IMR-90 (cell line): ENCODE data around the gene BRCA2. TPM values are rescaled to one million over a fixed set of nuclear protein-coding genes. Genes with fewer than 3 reads are reported as not detected.

ENCODE experiments used
- ATAC-seq: fragments of 200-7000 bp; cut with Tn5 transposase; 2 replicates; pipeline ENCODE4 v1.9.1; 2020; ENCODE audit warnings: low read depth, mild to moderate bottlenecking, moderate library complexity
- BruUV-seq: library from RNA; stranded (reverse); fragments of 400-500 nt; replicated peaks from 2 replicates; lab custom pipeline; 2021; lab: Mats Ljungman, UMichigan
- CTCF ChIA-PET: fragments of 300-600 bp; formaldehyde crosslinking; extraction: SDS; loops from one replicate; lab custom pipeline; 2021; ENCODE audit warnings: antibody characterized with exemption; lab: Yijun Ruan, JAX
- POLR2A ChIA-PET: fragments of 300-600 bp; sonication (Branson Sonifier 250); formaldehyde crosslinking; loops from one replicate; lab custom pipeline; 2022; ENCODE audit warnings: antibody characterized with exemption; ENCODE audit not compliant: unreplicated experiment; lab: Charles Lee
- DNase-seq: peaks from one replicate; pipeline ENCODE4 v3.0.0; 2013
- H2AFZ ChIP-seq: replicated peaks from 2 replicates; pipeline ENCODE3; 2013; ENCODE audit warnings: low read length, mild to moderate bottlenecking; ENCODE audit not compliant: poor library complexity
- H2AK5ac ChIP-seq: 2 replicates; pipeline ENCODE4 v1.6.1; 2013; ENCODE audit warnings: low read depth, low read length, inconsistent platforms
- H2AK9ac ChIP-seq: replicated peaks from 2 replicates; pipeline ENCODE3; 2013; ENCODE audit warnings: mild to moderate bottlenecking, low read depth, low read length, moderate library complexity; ENCODE audit not compliant: poor library complexity
- H2BK120ac ChIP-seq: 2 replicates; pipeline ENCODE4 v1.6.1; 2013; ENCODE audit warnings: low read depth, low read length, inconsistent platforms
- H2BK15ac ChIP-seq: 3 replicates; pipeline ENCODE4 v1.6.1; 2013; ENCODE audit warnings: low read depth, low read length, inconsistent platforms
- H2BK20ac ChIP-seq: 2 replicates; pipeline ENCODE4 v1.6.1; 2013; ENCODE audit warnings: low read depth, mild to moderate bottlenecking, inconsistent platforms, low read length, moderate library complexity
- H2BK5ac ChIP-seq: 2 replicates; pipeline ENCODE4 v1.6.1; 2013; ENCODE audit warnings: mild to moderate bottlenecking, low read depth, low read length, inconsistent platforms; ENCODE audit not compliant: poor library complexity, severe bottlenecking
- H3K14ac ChIP-seq: replicated peaks from 2 replicates; pipeline ENCODE4 v1.6.1; 2013; ENCODE audit warnings: low read depth, low read length, inconsistent platforms
- H3K18ac ChIP-seq: 2 replicates; pipeline ENCODE4 v1.6.1; 2013; ENCODE audit warnings: low read depth, low read length, control low read depth
- H3K23ac ChIP-seq: 2 replicates; pipeline ENCODE4 v1.6.1; 2013; ENCODE audit warnings: low read depth, low read length, inconsistent platforms
- H3K27ac ChIP-seq: 2 replicates; pipeline ENCODE4 v1.5.1; 2013; ENCODE audit warnings: mild to moderate bottlenecking, control low read depth, low read length; ENCODE audit not compliant: insufficient read depth
- H3K27me3 ChIP-seq: 2 replicates; pipeline ENCODE4 v1.6.1; 2013; ENCODE audit warnings: low read length; ENCODE audit not compliant: control insufficient read depth, insufficient read depth
- H3K36me3 ChIP-seq: 2 replicates; pipeline ENCODE4 v1.6.1; 2013; ENCODE audit warnings: low read length, mixed read lengths; ENCODE audit not compliant: control insufficient read depth, insufficient read depth
- H3K4ac ChIP-seq: 2 replicates; pipeline ENCODE4 v1.6.1; 2013; ENCODE audit warnings: low read depth, low read length, inconsistent platforms
- H3K4me1 ChIP-seq: 2 replicates; pipeline ENCODE4 v1.6.1; 2013; ENCODE audit warnings: low read length, mixed read lengths; ENCODE audit not compliant: control insufficient read depth, insufficient read depth
- H3K4me2 ChIP-seq: 2 replicates; pipeline ENCODE4 v1.6.1; 2013; ENCODE audit warnings: low read depth, mild to moderate bottlenecking, control low read depth, low read length, moderate library complexity
- H3K4me3 ChIP-seq: 2 replicates; pipeline ENCODE4 v1.5.1; 2013; ENCODE audit warnings: low read depth, mild to moderate bottlenecking, control low read depth, low read length, moderate library complexity; ENCODE audit not compliant: insufficient read depth
- H3K56ac ChIP-seq: 2 replicates; pipeline ENCODE4 v1.6.1; 2013; ENCODE audit warnings: low read length, inconsistent platforms; ENCODE audit not compliant: insufficient read depth; ENCODE audit errors: extremely low read depth
- H3K79me1 ChIP-seq, 2 experiments: 2 replicates each; pipeline ENCODE4 v1.6.1; 2013; ENCODE audit warnings: low read length in 2 of 2, inconsistent platforms in 1 of 2, low read depth in 1 of 2
- H3K9ac ChIP-seq: 2 replicates; pipeline ENCODE4 v1.6.1; 2013; ENCODE audit warnings: low read depth, low read length, control low read depth
- H3K9me1 ChIP-seq: 2 replicates; pipeline ENCODE4 v1.6.1; 2013; ENCODE audit warnings: low read length, inconsistent platforms; ENCODE audit not compliant: insufficient read depth
- H3K9me3 ChIP-seq: 2 replicates; pipeline ENCODE4 v1.6.1; 2013; ENCODE audit warnings: low read length; ENCODE audit not compliant: control insufficient read depth, insufficient read depth
- H4K20me1 ChIP-seq: 2 replicates; pipeline ENCODE4 v1.6.1; 2013; ENCODE audit warnings: low read length, inconsistent platforms; ENCODE audit not compliant: insufficient read depth
- H4K5ac ChIP-seq: 2 replicates; pipeline ENCODE4 v1.6.1; 2013; ENCODE audit warnings: mild to moderate bottlenecking, low read depth, low read length, control low read depth
- H4K8ac ChIP-seq, 2 experiments: 2 replicates each; pipeline ENCODE4 v1.6.1; 2013; ENCODE audit warnings: low read depth in 2 of 2, low read length in 2 of 2, control low read depth in 1 of 2, inconsistent platforms in 1 of 2
- H4K91ac ChIP-seq: 2 replicates; pipeline ENCODE4 v1.6.1; 2013; ENCODE audit warnings: low read depth, low read length, inconsistent platforms; ENCODE audit not compliant: insufficient read depth
- BHLHE40 ChIP-seq: fragments of 150-350 bp; IDR thresholded peaks from 2 replicates; pipeline ENCODE4 v1.6.1; 2016; ENCODE audit warnings: mild to moderate bottlenecking, low read depth, low read length
- CEBPB ChIP-seq: IDR thresholded peaks from 2 replicates; pipeline ENCODE4 v1.6.1; 2012; ENCODE audit warnings: low read depth, low read length, improper control_type of control experiment
- MXI1 ChIP-seq: IDR thresholded peaks from 2 replicates; pipeline ENCODE4 v1.6.1; 2012; ENCODE audit warnings: low read depth, mild to moderate bottlenecking, low read length, moderate library complexity, borderline replicate concordance
- NFE2L2 ChIP-seq: fragments of 150-350 bp; IDR thresholded peaks from 2 replicates; pipeline ENCODE4 v1.6.1; 2016; ENCODE audit warnings: low read depth, mild to moderate bottlenecking, low read length
- POLR2A ChIP-seq: IDR thresholded peaks from 2 replicates; pipeline ENCODE4 v1.6.1; 2012; ENCODE audit warnings: mild to moderate bottlenecking, low read depth, low read length
- SMC3 ChIP-seq: fragments of 150-350 bp; IDR thresholded peaks from 2 replicates; pipeline ENCODE4 v1.6.1; 2016; ENCODE audit warnings: low read depth, mild to moderate bottlenecking, antibody characterized with exemption, low read length, moderate library complexity
- WGBS, 2 experiments: methylation state at CpG; one replicate each; pipeline versions ENCODE4 v1.1.5 to v1.1.7; 2013; ENCODE audit warnings: missing lambda C conversion rate in 2 of 2; ENCODE audit not compliant: insufficient read length in 1 of 2; ENCODE audit errors: extremely low coverage in 2 of 2; 5-methylcytosine and 5-hydroxymethylcytosine counted together
- dilution Hi-C: fragments of 300-500 bp; cut with HindIII; formaldehyde crosslinking; loops from one replicate; pipeline ENCODE4 v1.14.3; 2018; ENCODE audit warnings: low sequenced_read_pairs; ENCODE audit not compliant: unreplicated experiment
- in situ Hi-C: fragments of 300-500 bp; cut with MboI; formaldehyde crosslinking; loops from 3 replicates; pipeline ENCODE4 v1.14.3; 2019; ENCODE audit warnings: low sequenced_read_pairs, inconsistent platforms, mixed read lengths
- intact Hi-C: fragments of 100-400 bp; cut with micrococcal nuclease; formaldehyde crosslinking; loops from 2 replicates; pipeline ENCODE4 v1.10.0; 2022
- polyA plus RNA-seq, 3 experiments: library from polyadenylated mRNA; depleted of rRNA; stranded (reverse); fragments of >200 nt; gene quantifications; 2 replicates each; pipeline ENCODE4 v1.2.3, GENCODE V29; 2012; ENCODE audit warnings: low replicate concordance in 1 of 3
- total RNA-seq: library from RNA; depleted of rRNA; stranded (reverse); fragments of >200 nt; gene quantifications from 2 replicates; pipeline ENCODE4 v1.2.3, GENCODE V29; 2012
- TF ChIP-seq, protein P1 (sequence below): fragments of 150-350 bp; IDR thresholded peaks from 2 replicates; pipeline ENCODE4 v1.6.1; 2017; ENCODE audit warnings: mild to moderate bottlenecking, antibody characterized with exemption, low read length, low read depth

Gene BRCA2
- total and polyA plus RNA-seq, 2 of the 4 experiments (the other 2 are of a cell fraction), result 2.0 to 9.7 TPM

DNA sequence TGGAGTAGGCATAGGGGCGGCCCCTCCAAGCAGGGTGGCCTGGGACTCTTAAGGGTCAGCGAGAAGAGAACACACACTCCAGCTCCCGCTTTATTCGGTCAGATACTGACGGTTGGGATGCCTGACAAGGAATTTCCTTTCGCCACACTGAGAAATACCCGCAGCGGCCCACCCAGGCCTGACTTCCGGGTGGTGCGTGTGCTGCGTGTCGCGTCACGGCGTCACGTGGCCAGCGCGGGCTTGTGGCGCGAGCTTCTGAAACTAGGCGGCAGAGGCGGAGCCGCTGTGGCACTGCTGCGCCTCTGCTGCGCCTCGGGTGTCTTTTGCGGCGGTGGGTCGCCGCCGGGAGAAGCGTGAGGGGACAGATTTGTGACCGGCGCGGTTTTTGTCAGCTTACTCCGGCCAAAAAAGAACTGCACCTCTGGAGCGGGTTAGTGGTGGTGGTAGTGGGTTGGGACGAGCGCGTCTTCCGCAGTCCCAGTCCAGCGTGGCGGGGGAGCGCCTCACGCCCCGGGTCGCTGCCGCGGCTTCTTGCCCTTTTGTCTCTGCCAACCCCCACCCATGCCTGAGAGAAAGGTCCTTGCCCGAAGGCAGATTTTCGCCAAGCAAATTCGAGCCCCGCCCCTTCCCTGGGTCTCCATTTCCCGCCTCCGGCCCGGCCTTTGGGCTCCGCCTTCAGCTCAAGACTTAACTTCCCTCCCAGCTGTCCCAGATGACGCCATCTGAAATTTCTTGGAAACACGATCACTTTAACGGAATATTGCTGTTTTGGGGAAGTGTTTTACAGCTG is at the start of gene BRCA2, which contains the start of gene ZAR1L (continued):
- TF ChIP-seq, protein P1, sequence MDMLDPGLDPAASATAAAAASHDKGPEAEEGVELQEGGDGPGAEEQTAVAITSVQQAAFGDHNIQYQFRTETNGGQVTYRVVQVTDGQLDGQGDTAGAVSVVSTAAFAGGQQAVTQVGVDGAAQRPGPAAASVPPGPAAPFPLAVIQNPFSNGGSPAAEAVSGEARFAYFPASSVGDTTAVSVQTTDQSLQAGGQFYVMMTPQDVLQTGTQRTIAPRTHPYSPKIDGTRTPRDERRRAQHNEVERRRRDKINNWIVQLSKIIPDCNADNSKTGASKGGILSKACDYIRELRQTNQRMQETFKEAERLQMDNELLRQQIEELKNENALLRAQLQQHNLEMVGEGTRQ, result peak; percentile 99
- peak; percentile 39; the same call in 1 of the 2 replicates for TF ChIP-seq CEBPB
- no peak for TF ChIP-seq SMC3
- peak; percentile 92 for TF ChIP-seq POLR2A
- peak; percentile 98 for TF ChIP-seq MXI1
- TF ChIP-seq NFE2L2, result no peak

DNA sequence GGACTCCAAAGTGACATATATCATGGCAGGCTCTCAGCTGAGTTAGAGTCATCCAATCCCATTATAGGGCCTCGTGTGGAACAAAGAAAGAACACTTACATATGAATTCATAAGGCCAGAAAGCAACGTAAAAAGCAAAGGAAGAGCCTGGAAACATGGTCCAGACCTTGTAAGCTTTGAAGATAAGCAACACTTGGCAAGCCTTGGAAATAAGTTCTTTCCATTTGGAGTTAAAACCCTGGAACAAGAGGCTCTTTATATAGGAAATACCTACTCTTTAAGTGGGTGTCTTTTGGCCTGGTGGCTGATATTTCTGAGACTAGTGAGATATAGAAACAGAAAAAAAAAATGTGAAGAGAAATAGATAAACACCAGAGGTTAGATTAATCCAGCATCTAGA is 49.6 kb upstream of the BRCA2 start:
- Histone ChIP-seq H2BK120ac (no peak overlapping the region), H2BK5ac (no peak overlapping the region), H2AFZ (no peak overlapping the region), H3K4me3 (no peak overlapping the region), H3K23ac (no peak overlapping the region), H3K27ac (no peak overlapping the region), H3K36me3 (peaks cover 9% of the 10 kb centered on the region; the same call in 1 of the 2 replicates), H3K9ac (no peak overlapping the region), H4K20me1 (no peaks in the 10 kb centered on the region), H3K9me3 (no peaks in the 10 kb centered on the region), H2BK20ac (no peak overlapping the region), H3K4me1 (peaks cover 10% of the 10 kb centered on the region), H2BK15ac (no peak overlapping the region), H3K4me2 (no peak overlapping the region), H3K27me3 (no peaks in the 10 kb centered on the region), H4K91ac (no peak overlapping the region), H4K8ac (no peak overlapping the region), H3K4ac (no peak overlapping the region), H3K56ac (no peak overlapping the region), H2AK5ac (no peak overlapping the region), H3K79me1 (no peaks in the 10 kb centered on the region), H3K14ac (no peak overlapping the region), H4K5ac (no peak overlapping the region), H2AK9ac (no peak overlapping the region), H3K18ac (no peak overlapping the region), H3K9me1 (peaks cover 17% of the 10 kb centered on the region)
- ATAC-seq (no peak), DNase-seq (no peak)
- TF ChIP-seq BHLHE40, result no peak
- TF ChIP-seq CEBPB, result no peak
- ChIA-PET CTCF (no interaction called here), POLR2A (no interaction called here)
- in situ Hi-C loops (no loop called here), dilution Hi-C loops (no loop called here), intact Hi-C loops (no loop called here)
- WGBS, 2 experiments, result no CpG with 5 or more reads among the region's 2 CpGs
- no TSS peak for BruUV-seq
